Cerebellar nuclear complex (tissue), 1 donor: ENCODE data around the gene MAJIN.

Experiments used
- DNase-seq, 2 experiments: peaks; one replicate each; lab custom pipeline; 2025; lab: John Stamatoyannopoulos, UW

Gene MAJIN

GRCh38 chr11:64892411-64892831, 79.5 kb downstream of the MAJIN start:
- DNase-seq, result no peak

GRCh38 chr11:64891880-64892279, 80.0 kb downstream of the MAJIN start:
- no peak for DNase-seq

GRCh38 chr11:64891215-64891848, 80.6 kb downstream of the MAJIN start:
- DNase-seq, result no peak

GRCh38 chr11:64890522-64890939, 81.4 kb downstream of the MAJIN start:
- peak in 1 of 2 experiments; percentile 30 for DNase-seq

GRCh38 chr11:64888729-64889511, 83.0 kb downstream of the MAJIN start:
- DNase-seq, result no peak

- DNase-seq, result no peak
These were observed 83.5 kb downstream of the MAJIN start for GRCh38 chr11:64888406-64888728.
